ENCODE measurements around the gene PCMTD2. TPM values are rescaled to one million over a fixed set of nuclear protein-coding genes. Genes with fewer than 3 reads are reported as not detected.

Gene PCMTD2
- total and polyA plus RNA-seq, 2 of the 13 experiments (the other 11 are each of a cell fraction or from before 2014, with no cell fraction given): 47.0 to 76.9 TPM

- TF ChIP-seq XRCC5 (optimal IDR thresholded peaks at IDR 0.05; ENCODE audit: low read length) (peak; percentile 41), ZNF562 (CRISPR knock-in tag; IDR thresholded peaks at IDR 0.05; ENCODE audit: borderline replicate concordance) (no peak), NFE2L2 (IDR thresholded peaks at IDR 0.05; ENCODE audit: low read length) (no peak), MEF2D (CRISPR knock-in tag; IDR thresholded peaks at IDR 0.05) (peak; percentile 99), CEBPG (CRISPR knock-in tag; IDR thresholded peaks at IDR 0.05) (peak; percentile 84), NFE2L1 (CRISPR knock-in tag; IDR thresholded peaks at IDR 0.05; ENCODE audit: borderline replicate concordance) (0 out of 2 replicates have a peak, but pooled peaks have one; percentile 4), TEAD3 (CRISPR knock-in tag; optimal IDR thresholded peaks at IDR 0.05; ENCODE audit: borderline replicate concordance) (peak; percentile 80), FOXA3 (CRISPR knock-in tag; IDR thresholded peaks at IDR 0.05) (peak; percentile 95), ZNF841 (CRISPR knock-in tag; IDR thresholded peaks at IDR 0.05; ENCODE audit: borderline replicate concordance) (no peak), MTA3 (CRISPR knock-in tag; IDR thresholded peaks at IDR 0.05) (no peak), ZNF713 (CRISPR knock-in tag; IDR thresholded peaks at IDR 0.05) (0 out of 2 replicates have a peak, but pooled peaks have one; percentile 9), ARID5B (CRISPR knock-in tag; IDR thresholded peaks at IDR 0.05) (peak; percentile 85), ZNF589 (CRISPR knock-in tag; conservative IDR thresholded peaks at IDR 0.05) (no peak), ZNF766 (CRISPR knock-in tag; IDR thresholded peaks at IDR 0.05; ENCODE audit: borderline replicate concordance) (peak; percentile 32; the same call in 1 of the 2 replicates), IKZF1 (IDR thresholded peaks at IDR 0.05) (no peak), ZSCAN25 (CRISPR knock-in tag; IDR thresholded peaks at IDR 0.05) (peak; percentile 67; the same call in 1 of the 2 replicates), HNRNPK (IDR thresholded peaks at IDR 0.05; ENCODE audit: low read depth, low read length, poor library complexity, severe bottlenecking) (no peak), HDAC2 (CRISPR knock-in tag; IDR thresholded peaks at IDR 0.05) (peak; percentile 78; the same call in 1 of the 2 replicates), ZSCAN22 (CRISPR knock-in tag; IDR thresholded peaks at IDR 0.05) (no peak), KDM2A (CRISPR knock-in tag; IDR thresholded peaks at IDR 0.05; ENCODE audit: borderline replicate concordance, low read depth) (0 out of 2 replicates have a peak, but pooled peaks have one; percentile 57), ZNF839 (CRISPR knock-in tag; IDR thresholded peaks at IDR 0.05; ENCODE audit: borderline replicate concordance) (no peak), ESRRA (CRISPR knock-in tag; IDR thresholded peaks at IDR 0.05; ENCODE audit: low read depth) (peak; percentile 80), ZNF629 (CRISPR knock-in tag; conservative IDR thresholded peaks at IDR 0.05) (no peak)
Observed at GRCh38 chr20:64238115-64238825, 17.3 kb upstream of the PCMTD2 start (continued).
